Hepatocyte (in vitro differentiated cells): ENCODE measurements around the gene AGAP1.

Experiments
- CTCF ChIP-seq: fragments of 200-600 bp; sonication (generic); IDR thresholded peaks from 2 replicates; pipeline ENCODE4 v1.5.1; 2016; ENCODE audit warnings: antibody characterized with exemption, mild to moderate bottlenecking; ENCODE audit not compliant: poor library complexity
- EZH2 ChIP-seq: fragments of 200-600 bp; sonication (generic); IDR thresholded peaks from 2 replicates; pipeline ENCODE4 v1.6.1; 2016; ENCODE audit warnings: antibody characterized with exemption, mild to moderate bottlenecking, borderline replicate concordance

- TF ChIP-seq CTCF (no peak), EZH2 (no peak)
These were observed 56.0 kb downstream of the AGAP1 start for GRCh38 chr2:235549735-235550377.
